Stimulated activated naive CD4-positive, alpha-beta T cell treated with Interleukin-2 at 50 U/mL for 16 hours (primary cell): Measurements from ENCODE around the gene DNAJB4.
"Not testable (repeated sequence)": the region's sequence is repeated elsewhere in the genome, so short reads cannot be mapped to it uniquely, and the experiment has no call there.

Experiments used
- DNase-seq: peaks from one replicate; lab custom pipeline; 2025; lab: John Stamatoyannopoulos, UW

Gene DNAJB4

DNA sequence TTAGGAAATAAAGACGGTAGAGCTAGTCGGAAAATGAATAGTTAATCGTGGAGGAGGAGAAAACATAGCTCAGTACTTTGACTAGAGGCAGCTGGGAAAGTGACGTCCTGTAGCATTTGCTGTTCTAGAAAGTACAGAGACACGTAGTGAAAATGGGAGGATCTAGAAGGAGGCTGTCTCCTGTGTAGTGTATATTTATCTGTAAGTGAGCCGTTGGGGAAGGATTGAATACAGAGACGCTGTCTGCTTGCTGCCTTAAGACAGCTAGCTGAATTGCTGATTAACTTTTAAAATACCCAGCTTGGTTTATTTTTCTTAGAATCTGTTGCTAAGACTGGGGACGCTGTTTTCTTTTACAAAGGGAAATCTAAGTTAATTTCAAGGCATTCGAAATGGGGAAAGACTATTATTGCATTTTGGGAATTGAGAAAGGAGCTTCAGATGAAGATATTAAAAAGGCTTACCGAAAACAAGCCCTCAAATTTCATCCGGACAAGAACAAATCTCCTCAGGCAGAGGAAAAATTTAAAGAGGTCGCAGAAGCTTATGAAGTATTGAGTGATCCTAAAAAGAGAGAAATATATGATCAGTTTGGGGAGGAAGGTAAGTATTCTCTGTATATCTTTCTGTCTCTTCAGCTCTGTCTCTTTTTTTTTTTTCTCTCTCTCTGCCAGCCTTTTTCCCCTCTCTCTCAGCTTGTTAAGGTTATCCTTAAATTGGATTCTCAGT, at the start of gene DNAJB4:
Gene DNAJB4 (plus strand): TSS at position 221 of the 729 bp plus-strand sequence. CDS start 172 bp downstream, at position 393.
- peak; percentile 45 for DNase-seq

DNA sequence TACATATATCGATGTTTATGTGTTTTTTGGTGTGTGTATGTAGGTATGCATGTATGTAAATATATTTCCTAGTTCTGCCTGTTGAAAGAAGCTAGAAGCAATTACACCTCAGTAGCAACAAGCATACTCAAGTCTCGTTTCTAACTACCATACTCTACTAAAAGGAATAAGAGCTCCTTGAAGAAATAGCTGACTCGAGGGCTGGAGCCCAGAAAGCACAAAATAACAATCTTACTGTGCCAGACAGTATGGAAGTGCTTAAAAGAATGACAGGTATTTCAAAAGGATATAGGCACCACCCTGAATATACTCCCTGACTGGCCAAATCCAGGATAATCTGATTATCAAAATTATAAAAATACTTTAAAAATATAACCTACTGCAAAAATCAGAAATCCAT, 49.0 kb upstream of the DNAJB4 start:
- no peak for DNase-seq

DNA sequence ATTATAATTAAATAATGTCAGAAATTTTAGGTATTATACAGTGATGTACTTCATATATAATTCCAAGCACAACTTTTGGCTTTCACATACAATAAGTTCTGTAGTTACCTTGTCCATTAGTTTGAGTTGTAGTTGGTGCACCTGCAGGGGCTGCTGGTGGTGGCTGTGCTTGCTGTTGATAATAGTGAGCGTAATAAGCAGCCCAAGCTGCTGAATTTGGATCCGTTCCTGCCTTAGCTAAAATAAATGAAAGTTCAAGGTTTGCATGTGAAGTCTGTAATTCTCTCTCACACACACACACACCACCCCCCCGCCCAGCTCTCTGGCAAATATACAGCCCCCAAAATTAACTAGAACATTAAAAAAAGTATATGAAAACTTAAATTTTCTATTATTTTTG, 48.3 kb upstream of the DNAJB4 start:
- DNase-seq: no peak

DNA sequence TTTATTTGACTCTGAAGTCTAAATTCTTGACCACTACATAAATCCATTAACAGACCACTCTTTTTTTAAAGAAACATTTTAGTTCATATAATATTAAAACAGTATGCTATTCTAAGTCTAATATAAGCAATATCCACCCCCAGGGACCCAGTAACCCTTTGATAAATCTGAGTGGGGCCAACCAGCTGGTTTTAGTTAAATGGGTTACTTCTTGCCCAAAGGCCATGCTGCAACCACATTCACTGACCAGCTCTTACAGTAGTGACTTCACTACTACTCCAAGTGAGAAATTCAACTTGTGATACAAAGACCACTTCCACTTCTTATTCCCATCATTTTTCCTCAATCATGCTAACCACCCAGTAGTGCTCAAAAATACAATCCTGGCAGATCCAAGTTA, 46.3 kb upstream of the DNAJB4 start:
- no peak for DNase-seq

DNA sequence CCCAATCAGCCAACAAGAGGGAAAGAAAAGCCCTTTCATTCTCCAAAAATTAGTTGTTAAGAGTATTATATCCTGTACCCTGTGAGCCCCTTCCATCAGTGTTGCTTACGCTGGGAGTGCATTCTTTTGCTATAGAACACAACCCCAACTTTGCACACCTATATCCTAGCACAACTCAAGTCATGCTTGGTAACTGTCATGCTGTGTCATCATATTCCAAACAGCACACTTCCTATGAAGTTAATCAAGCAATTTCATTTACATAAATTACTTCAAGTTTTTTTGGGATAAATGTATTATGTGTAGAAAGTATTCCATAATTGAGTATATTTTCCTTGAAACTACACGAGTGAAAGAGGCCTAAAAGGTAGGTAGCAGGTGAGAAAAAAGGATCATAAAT, 45.9 kb upstream of the DNAJB4 start:
- no peak for DNase-seq

DNA sequence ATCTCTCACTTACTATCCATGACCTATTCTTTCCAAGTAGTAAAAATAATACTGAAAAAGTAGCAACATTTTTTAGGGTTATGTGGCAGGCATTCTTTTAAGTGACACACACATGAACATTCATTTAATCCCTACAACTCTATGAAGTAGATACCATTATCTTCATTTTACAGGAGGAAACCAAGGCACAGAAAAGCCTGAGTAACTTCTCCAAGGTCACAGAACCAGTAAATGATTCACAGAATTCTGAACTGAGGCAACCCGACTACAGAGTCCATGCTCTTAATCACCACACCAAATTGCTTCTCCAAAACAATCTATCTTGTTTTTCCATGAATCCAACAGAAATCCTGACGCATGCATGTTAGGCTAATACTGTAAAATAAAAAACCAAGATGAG, 43.3 kb upstream of the DNAJB4 start:
- DNase-seq: no peak

DNA sequence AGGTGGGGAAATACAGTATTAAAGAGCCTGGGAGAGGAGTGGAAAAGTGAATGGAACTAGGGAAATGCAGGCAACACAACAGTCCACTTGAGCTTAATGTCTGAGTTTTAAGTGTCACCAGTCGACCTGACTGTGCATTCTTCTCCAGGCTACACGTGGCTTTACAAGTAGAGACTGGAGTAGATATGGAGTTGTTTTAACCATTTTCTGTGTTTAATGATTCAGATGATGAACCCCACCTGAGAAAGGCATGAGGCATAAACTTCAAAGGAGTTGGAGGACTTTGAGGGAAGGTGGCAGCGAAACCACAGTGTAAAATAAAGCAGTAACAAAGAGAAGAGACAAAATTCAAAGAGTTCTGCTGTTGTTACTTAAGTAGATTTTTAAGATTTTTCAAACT, 38.4 kb upstream of the DNAJB4 start:
- no peak for DNase-seq

DNA sequence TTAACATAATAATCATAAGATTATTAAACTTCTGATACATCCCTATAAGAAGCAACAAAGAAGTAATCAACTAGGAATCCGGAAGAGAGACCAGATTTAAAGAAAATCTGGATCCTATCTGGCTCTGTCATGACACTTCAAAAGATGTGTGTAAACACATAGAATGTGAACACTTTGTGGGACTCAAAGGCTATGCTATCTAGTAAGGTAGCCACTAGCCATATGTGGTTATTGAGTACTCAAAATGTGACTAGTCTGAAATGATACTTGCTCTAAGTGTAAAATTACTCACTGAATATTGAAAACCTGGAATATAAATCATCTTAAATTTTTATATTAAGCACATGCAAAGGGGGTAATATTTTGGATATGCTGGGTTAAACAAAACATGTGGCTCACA, 34.5 kb upstream of the DNAJB4 start:
- DNase-seq: no peak

DNA sequence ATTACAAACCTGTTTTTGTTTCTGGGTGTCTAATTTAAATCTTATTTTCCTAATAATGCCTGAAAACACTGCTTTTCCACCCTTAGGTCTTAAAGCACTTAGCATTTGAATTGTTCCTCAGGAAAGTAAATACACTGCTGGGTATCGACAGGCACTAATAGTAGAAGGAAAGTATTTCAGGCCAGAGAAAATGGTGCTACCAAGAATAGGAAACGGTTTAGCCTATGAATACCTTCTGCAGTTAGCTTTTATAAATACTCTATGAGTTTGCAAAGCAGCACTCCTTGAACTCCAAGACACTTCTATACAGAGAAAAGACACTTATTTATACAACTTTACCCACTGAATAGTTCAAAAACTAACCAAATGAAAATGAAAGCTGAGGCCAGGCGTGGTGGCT, 32.7 kb upstream of the DNAJB4 start:
- no peak for DNase-seq

DNA sequence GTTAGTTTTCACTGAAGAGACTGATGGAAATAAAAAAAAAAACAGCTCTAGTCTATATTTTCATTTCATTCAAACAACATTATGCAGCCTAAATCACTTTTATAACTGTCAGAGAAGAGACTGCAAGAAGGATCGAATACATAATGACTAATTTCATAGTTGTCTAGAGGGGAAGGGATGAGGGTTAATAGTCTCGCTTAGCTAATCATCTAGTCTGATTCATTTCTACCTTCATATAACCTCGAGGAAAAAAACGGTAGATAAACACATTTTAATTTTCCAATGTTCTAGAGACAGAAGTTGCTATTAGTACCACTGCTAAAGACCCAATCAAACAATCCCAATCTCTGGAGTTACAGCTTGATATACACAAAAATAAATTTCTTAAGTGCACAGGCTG, 29.4 kb upstream of the DNAJB4 start:
- no peak for DNase-seq

DNA sequence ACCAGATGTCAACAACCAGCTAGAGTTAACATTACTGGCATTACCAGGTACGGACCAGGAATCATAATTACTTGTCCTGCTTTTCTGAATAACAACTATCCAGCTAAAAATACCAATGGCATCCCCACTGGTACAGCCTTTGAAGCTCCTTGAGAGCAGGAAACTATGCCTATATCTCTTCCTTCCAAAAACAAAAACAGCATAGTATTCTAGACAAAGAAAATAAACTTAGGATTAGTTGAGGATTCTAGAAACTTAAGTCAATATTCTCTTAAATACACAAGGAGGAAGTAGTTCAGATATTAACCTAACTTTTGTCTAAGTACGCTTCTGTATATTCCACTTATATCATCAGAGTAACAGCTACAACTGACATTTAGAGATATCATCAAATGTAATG, 28.8 kb upstream of the DNAJB4 start:
- no peak for DNase-seq

DNA sequence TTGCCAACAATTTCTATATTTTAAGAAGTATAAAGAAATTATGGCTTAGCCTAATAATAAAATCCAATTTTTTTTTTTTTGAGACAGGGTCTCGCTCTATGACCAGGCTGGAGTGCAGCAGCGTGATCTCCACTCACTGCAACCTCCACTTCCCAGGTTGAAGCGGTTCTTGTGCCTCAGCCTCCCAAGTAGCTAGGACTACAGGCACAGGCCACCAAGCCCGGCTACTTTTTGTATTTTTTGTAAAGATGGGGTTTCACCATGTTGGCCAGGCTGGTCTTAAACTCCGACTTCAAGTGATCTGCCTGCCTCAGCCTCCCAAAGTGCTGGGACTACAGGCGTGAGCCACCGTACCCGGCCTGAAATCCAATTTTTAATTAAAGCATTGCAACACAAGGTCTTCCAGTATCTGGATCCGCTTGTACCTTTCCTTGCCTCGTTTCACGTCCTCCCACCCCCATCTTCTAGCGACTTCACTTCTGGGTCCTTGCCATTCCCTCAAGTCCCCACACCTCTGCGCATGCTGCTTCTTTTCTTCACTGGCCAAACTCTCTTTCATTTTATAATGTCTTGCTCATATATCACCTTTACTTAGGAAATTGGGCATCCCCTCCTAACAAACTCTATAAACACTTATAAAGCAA, 28.2 kb upstream of the DNAJB4 start:
- DNase-seq: no peak

DNA sequence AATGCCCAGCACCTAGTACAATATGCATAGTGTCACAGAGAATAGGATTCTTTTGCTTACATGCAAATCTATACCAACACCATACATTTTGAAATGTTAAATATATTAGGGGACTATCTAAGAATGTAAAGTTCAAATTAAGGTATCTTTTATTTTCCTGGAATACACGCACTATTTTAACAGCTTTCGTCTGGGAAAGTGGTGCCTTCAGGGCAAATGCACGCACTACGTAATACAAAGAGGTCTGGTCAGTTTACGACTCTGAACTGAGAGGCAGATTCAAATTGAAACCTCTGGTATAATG, 26.8 kb upstream of the DNAJB4 start:
- DNase-seq: no peak

DNA sequence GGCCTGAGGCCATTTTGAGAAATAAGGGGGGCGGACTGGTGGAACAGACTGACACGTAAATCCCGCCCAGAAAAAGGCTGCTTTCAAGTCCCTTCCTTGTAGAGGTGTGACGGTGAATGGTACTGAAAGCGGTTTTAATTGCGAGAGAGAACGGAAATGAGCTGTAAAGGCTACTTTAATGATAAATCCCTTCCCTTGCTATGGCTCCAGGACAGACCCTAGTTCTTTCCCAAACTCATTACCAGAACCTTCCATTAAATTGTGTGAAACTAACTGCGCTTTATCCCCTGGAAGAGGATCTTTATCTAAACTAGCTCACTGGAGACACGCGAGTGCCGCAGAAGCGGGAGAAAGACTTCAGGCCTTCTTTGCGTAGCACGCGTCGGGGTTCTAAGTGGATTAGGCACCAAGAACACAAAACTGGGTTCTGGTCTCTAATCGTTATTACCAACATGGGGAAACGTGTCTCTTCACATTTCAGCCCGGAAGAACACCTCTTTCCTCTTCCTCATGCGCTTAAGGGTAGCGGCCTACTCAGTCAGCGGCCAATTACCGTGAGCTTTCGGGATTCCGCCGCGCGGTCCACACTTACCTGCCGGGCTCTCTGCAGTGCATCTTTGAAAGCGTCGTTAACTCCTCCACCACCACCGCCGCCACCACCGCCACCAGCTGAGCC, 26.3 kb upstream of the DNAJB4 start:
- peak; percentile 77 for DNase-seq

DNA sequence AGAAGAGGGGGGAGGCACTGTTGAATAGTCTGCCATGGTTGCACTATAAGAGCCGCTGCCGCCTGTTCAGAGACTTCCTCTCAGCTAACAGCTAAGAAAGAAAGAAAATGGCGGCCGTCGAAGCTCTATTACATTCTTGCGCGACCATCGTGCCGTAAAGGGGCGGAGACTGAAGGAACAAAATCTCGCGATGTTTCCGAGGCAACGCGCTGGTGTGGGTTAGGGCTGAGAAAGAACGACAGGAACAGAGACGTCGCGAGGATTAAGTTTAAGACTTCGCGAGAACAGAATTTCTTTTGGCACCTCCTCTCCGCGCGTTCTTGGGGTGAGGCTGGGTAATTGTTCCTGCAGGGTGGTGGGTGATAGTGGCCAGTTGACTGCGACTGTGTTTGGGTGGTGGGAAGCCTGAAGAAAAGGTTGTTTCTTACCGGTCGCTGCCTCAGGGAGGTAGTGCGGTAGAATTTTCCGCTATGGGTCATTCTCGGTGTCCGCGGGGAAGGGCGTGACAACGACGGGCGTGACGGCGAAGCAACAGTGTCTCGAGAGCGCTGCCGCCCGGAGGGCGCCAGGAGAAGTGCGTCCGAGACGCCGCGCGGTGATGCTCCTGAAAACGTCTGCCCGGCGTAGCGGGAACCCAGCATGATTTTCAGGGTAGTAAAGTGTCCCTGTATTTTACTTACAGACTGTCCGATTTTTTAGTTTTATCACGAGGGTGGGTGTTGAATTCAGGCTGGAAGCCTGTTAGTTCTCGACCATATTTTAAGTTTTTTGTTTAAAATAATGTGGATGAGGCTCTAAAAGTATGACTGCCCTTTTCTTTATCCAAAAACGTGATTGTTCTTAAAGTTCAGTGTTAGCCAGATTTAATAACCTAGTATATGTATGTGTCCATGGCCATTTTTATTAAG, 25.5 kb upstream of the DNAJB4 start, which contains the start of gene FUBP1:
Gene FUBP1 (minus strand): TSS at position 104 of the 908 bp plus-strand sequence. CDS start 68 bp downstream, at position 36.
- DNase-seq: peak; percentile 91

DNA sequence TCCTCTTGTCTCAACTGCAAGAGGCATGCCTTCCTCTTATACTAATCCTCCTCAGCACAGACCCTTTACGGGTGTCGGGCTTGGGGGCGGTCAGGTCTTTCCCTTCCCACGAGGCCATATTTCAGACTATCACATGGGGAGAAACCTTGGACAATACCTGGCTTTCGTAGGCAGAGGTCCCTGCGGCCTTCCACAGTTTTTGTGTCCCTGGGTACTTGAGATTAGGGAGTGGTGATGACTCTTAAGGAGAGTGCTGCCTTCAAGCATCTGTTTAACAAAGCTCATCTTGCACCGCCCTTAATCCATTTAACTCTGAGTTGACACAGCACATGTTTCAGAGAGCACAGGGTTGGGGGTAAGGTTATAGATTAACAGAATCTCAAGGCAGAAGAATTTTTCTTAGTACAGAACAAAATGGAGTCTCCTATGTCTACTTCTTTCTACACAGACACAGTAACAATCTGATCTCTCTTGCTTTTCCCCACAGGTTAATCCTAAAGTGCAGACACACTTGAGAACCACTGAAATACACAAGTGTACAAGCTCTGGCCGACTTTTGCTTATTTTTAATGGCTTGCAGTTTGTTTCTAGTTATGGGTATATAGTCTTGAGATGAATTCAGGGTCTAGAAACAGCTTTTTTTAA, 21.3 kb upstream of the DNAJB4 start:
- not testable (repeated sequence) for DNase-seq

DNA sequence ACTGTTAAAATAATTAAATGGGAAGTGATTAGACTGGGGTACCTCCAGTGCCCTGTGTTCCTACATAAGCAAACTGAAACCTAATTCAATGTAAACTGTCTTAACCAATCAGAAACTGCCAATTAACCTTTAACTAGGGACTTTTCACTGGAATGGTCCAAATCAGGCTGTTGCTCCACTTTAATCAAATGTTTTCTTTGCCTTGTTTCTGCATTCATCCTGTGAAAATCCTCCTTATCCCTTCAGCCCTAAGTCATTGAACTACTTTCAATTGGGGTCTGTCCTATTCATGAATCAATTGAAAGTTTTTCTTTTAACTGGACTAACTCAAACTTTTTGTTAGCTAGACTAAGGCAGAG, 20.8 kb upstream of the DNAJB4 start:
- no peak for DNase-seq

DNA sequence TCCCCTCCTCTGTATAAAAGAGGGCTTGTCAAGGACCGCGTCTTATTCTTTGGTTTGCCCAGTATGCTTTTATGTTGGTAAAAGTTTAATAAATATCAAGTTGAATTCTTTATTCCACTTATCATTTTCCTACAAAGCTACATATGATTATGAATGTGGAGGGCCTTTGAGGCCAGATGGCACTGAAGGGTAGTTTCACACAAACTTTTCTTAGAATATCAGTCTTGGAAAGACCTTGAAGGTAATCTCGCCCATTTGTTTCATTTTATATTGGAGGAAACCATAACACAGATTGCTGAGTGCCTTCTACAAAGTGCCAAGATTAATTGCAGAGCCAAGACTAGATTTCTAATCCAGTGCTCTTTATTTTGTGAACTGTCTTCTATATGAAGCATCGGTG, 20.1 kb upstream of the DNAJB4 start:
- no peak for DNase-seq

DNA sequence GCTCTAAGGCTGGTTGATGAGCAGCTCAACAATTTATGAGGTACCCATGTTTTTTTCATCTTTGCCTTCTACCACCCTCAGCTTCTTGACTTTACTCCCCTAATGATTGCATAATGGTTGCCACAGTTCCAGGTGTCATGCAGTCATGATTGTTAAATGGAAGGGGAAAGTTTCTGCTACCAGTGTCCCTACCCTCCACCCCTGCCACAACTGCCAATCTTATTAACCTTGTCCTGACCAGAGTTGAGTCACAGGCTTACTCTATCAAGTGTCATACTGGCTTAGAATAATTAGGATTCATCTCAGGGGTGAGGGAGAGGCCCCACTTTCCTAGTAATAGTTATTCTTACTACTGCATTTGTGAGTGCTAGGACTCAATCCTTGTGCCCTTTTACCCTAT, 17.9 kb upstream of the DNAJB4 start:
- no peak for DNase-seq

DNA sequence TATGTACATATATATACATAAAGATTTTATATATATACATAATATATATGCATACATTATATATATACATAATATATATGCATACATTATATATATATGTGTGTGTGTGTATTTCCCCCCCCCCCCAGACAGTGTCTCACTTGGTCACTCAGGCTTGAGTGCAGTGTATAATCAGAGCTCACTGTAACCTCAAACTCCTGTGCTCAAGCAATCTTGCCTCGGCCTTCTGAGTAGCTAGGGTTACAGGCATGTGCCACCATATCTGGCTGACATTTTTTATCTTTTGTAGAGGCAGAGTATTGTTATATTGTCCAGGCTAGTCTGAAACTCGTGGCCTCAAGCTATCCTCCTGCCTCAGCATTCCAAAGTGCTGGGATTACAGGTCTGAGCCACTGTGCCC, 16.8 kb upstream of the DNAJB4 start:
- DNase-seq: no peak

DNA sequence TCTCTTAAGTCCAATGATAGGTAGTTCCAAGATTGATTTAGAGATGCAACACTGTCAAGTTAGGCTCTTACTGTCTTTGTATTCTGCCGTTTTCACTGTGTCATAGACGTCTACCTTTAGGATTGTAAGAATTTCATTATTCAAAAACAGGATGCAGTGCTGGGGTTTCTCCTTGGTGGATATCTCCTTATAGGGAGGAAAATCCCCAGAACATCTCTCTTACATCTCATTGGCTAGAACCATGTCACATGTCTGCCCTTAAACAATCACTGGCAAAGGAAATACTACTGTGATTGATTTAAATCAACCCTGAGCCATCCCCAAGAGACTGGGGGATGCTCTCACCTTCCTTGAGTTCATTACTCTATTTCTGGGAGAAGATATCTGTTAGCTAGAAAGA, 15.0 kb upstream of the DNAJB4 start:
- no peak for DNase-seq

DNA sequence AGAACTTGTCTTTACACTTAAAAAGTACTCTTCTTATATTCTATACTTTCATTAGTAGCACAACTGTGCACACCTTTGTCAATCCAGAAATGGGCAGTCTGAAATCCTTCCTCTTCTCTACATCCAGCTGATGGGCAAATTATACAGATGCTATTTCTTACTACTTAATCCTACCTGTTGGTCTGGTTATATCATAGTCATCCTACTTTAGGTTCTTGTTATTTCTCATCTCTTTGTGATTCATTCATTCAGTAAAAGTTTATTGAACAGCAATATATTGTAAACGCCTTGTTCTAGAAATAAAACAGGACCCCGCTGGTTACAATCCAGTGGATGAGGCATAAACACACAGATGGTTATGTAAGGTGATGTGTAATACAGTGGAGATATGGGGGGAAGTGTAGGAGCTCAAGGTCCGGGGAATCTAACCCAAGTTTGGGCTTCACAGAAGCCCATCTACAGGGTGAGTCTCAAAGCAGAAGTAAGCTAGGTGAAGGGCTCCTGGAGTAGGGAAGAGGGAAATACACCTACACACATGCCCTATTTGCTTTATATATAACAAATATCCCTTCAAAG, 14.0 kb upstream of the DNAJB4 start:
- DNase-seq: no peak
